Measurements from ENCODE around the gene HPSE2. TPM values are rescaled to one million over a fixed set of nuclear protein-coding genes. Genes with fewer than 3 reads are reported as not detected.

Gene HPSE2
- total and polyA plus RNA-seq, 4 donors = 0.05 TPM; not detected in 3

GRCh38 chr10:98608411-98608810, 627.2 kb downstream of the HPSE2 start:
- WGBS = 34% methylated on average over 5 of the region's 5 CpGs
- TF ChIP-seq FOXA1 (IDR thresholded peaks at IDR 0.05) = no peak
- TF ChIP-seq NR2F2 (IDR thresholded peaks at IDR 0.05) = no peak
- TF ChIP-seq CTCF (IDR thresholded peaks at IDR 0.05; ENCODE audit: low read depth, low read length, missing input control) = no peak
- no peak for TF ChIP-seq HNF4G (IDR thresholded peaks at IDR 0.05)
- TF ChIP-seq TAF1 (conservative IDR thresholded peaks at IDR 0.05) = no peak
- TF ChIP-seq YY1 (IDR thresholded peaks at IDR 0.05) = no peak
- TF ChIP-seq ZBTB33 (IDR thresholded peaks at IDR 0.05) = no peak
- no peak for TF ChIP-seq ATF3 (IDR thresholded peaks at IDR 0.05)
- TF ChIP-seq REST (IDR thresholded peaks at IDR 0.05) = no peak
- TF ChIP-seq HNF4A (conservative IDR thresholded peaks at IDR 0.05) = no peak
- no peak for TF ChIP-seq SP1 (IDR thresholded peaks at IDR 0.05)
- TF ChIP-seq JUND (IDR thresholded peaks at IDR 0.05) = no peak
- no peak for TF ChIP-seq GABPA (IDR thresholded peaks at IDR 0.05 in 1 of 2, conservative IDR thresholded peaks at IDR 0.05 in 1 of 2)
- no peak for TF ChIP-seq FOXA2 (IDR thresholded peaks at IDR 0.05)
- Histone ChIP-seq H3K27me3 (ENCODE audit: control insufficient read depth in 4 of 4, insufficient read depth in 4 of 4, low read length in 3 of 4) (peaks cover 0 to 3% (median 1%) of the 10 kb centered on the region in 4 donors), H3K36me3 (ENCODE audit: control insufficient read depth in 4 of 4, insufficient read depth in 3 of 4, low read depth in 1 of 4, low read length in 3 of 4) (no peaks in the 10 kb centered on the region), H3K27ac (ENCODE audit: low read depth in 1 of 2, low read length in 2 of 2) (no peak overlapping the region), H3K4me1 (ENCODE audit: control insufficient read depth in 4 of 4, insufficient read depth in 4 of 4, low read length in 3 of 4) (no peaks in the 10 kb centered on the region), H3K9me3 (ENCODE audit: control insufficient read depth in 4 of 4, low read length in 3 of 4) (no peaks in the 10 kb centered on the region), H3K4me3 (ENCODE audit: low read depth in 1 of 3, low read length in 3 of 3) (no peak overlapping the region), H3K9ac (ENCODE audit: low read depth in 1 of 2, low read length in 2 of 2) (no peak overlapping the region)
- no peak for DNase-seq (ENCODE audit: low spot score)

- Histone ChIP-seq H3K36me3 (ENCODE audit: control insufficient read depth in 4 of 4, insufficient read depth in 3 of 4, low read depth in 1 of 4, low read length in 3 of 4) (no peaks in the 10 kb centered on the region), H3K4me3 (ENCODE audit: low read depth in 1 of 3, low read length in 3 of 3) (no peak overlapping the region), H3K4me1 (ENCODE audit: control insufficient read depth in 4 of 4, insufficient read depth in 4 of 4, low read length in 3 of 4) (no peaks in the 10 kb centered on the region), H3K27me3 (ENCODE audit: control insufficient read depth in 4 of 4, insufficient read depth in 4 of 4, low read length in 3 of 4) (peaks cover 0 to 2% (median under 1%) of the 10 kb centered on the region in 4 donors), H3K9me3 (ENCODE audit: control insufficient read depth in 4 of 4, low read length in 3 of 4) (peaks cover 0 to 2% (median 0%) of the 10 kb centered on the region in 4 donors), H3K9ac (ENCODE audit: low read depth in 1 of 2, low read length in 2 of 2) (no peak overlapping the region), H3K27ac (ENCODE audit: low read depth in 1 of 2, low read length in 2 of 2) (no peak overlapping the region)
- TF ChIP-seq HNF4A (conservative IDR thresholded peaks at IDR 0.05) (no peak), YY1 (IDR thresholded peaks at IDR 0.05) (no peak), SP1 (IDR thresholded peaks at IDR 0.05) (no peak), MAX (IDR thresholded peaks at IDR 0.05) (no peak), RAD21 (IDR thresholded peaks at IDR 0.05) (no peak), GABPA (IDR thresholded peaks at IDR 0.05 in 1 of 2, conservative IDR thresholded peaks at IDR 0.05 in 1 of 2) (no peak), JUND (IDR thresholded peaks at IDR 0.05) (no peak), CTCF (IDR thresholded peaks at IDR 0.05; ENCODE audit: low read depth, low read length, missing input control) (no peak), REST (IDR thresholded peaks at IDR 0.05) (no peak), HNF4G (IDR thresholded peaks at IDR 0.05) (no peak), FOXA1 (IDR thresholded peaks at IDR 0.05) (no peak)
- DNase-seq (ENCODE audit: low spot score) = no peak
Observed at GRCh38 chr10:98602224-98602623, 633.4 kb downstream of the HPSE2 start.
